ENCODE results near the gene NPAS3.

Gene NPAS3

GRCh38 chr14:33676135-33676566, 737.5 kb downstream of the NPAS3 start:
- TF ChIP-seq TAF1 (IDR thresholded peaks at IDR 0.05; ENCODE audit: borderline replicate concordance, insufficient read depth, low read length) = no peak
- peak; percentile 23 for TF ChIP-seq FOXP2 (optimal IDR thresholded peaks at IDR 0.05; ENCODE audit: borderline replicate concordance, extremely low read depth, extremely low read length, insufficient read depth)

DNA sequence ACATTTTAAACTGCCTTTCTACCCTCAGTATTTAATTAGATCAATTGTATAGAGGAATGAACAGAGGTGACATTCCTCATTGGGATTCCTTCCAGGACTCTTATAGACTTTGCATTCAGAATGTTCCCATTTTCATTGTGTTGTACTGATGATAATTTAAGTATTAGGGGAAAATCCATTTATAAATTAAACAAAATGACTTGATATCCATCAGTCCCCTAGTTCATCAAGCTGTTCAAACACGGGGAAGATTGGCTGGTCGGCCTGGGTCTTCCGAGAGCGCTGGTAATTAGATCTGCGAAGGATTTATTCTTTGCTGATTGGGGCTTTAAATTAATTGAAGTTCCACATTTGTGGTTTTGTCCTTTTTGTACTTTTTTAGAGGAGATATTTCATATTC, 738.2 kb downstream of the NPAS3 start:
- TF ChIP-seq TAF1 (IDR thresholded peaks at IDR 0.05; ENCODE audit: borderline replicate concordance, insufficient read depth, low read length) = no peak
- no peak for TF ChIP-seq FOXP2 (optimal IDR thresholded peaks at IDR 0.05; ENCODE audit: borderline replicate concordance, extremely low read depth, extremely low read length, insufficient read depth)
- TF ChIP-seq SIN3A (IDR thresholded peaks at IDR 0.05; ENCODE audit: borderline replicate concordance, insufficient read depth, low read length) = no peak
- TF ChIP-seq, protein P1, sequence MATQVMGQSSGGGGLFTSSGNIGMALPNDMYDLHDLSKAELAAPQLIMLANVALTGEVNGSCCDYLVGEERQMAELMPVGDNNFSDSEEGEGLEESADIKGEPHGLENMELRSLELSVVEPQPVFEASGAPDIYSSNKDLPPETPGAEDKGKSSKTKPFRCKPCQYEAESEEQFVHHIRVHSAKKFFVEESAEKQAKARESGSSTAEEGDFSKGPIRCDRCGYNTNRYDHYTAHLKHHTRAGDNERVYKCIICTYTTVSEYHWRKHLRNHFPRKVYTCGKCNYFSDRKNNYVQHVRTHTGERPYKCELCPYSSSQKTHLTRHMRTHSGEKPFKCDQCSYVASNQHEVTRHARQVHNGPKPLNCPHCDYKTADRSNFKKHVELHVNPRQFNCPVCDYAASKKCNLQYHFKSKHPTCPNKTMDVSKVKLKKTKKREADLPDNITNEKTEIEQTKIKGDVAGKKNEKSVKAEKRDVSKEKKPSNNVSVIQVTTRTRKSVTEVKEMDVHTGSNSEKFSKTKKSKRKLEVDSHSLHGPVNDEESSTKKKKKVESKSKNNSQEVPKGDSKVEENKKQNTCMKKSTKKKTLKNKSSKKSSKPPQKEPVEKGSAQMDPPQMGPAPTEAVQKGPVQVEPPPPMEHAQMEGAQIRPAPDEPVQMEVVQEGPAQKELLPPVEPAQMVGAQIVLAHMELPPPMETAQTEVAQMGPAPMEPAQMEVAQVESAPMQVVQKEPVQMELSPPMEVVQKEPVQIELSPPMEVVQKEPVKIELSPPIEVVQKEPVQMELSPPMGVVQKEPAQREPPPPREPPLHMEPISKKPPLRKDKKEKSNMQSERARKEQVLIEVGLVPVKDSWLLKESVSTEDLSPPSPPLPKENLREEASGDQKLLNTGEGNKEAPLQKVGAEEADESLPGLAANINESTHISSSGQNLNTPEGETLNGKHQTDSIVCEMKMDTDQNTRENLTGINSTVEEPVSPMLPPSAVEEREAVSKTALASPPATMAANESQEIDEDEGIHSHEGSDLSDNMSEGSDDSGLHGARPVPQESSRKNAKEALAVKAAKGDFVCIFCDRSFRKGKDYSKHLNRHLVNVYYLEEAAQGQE (IDR thresholded peaks at IDR 0.05; ENCODE audit: insufficient read depth in 1 of 2, low read depth in 2 of 2, low read length in 2 of 2) = no peak
- no peak for TF ChIP-seq POLR2AphosphoS5 (IDR thresholded peaks at IDR 0.05; ENCODE audit: low read depth, low read length)

GRCh38 chr14:33678005-33678404, 739.3 kb downstream of the NPAS3 start:
- TF ChIP-seq TAF1 (IDR thresholded peaks at IDR 0.05; ENCODE audit: borderline replicate concordance, insufficient read depth, low read length) = no peak
- no peak for TF ChIP-seq POLR2AphosphoS5 (IDR thresholded peaks at IDR 0.05; ENCODE audit: low read depth, low read length)
- TF ChIP-seq SIN3A (IDR thresholded peaks at IDR 0.05; ENCODE audit: borderline replicate concordance, insufficient read depth, low read length) = no peak
- TF ChIP-seq FOXP2 (optimal IDR thresholded peaks at IDR 0.05; ENCODE audit: borderline replicate concordance, extremely low read depth, extremely low read length, insufficient read depth) = no peak
- TF ChIP-seq, protein P1 (IDR thresholded peaks at IDR 0.05; ENCODE audit: insufficient read depth in 1 of 2, low read depth in 2 of 2, low read length in 2 of 2) = no peak

- TF ChIP-seq, protein P1 (IDR thresholded peaks at IDR 0.05; ENCODE audit: insufficient read depth in 1 of 2, low read depth in 2 of 2, low read length in 2 of 2) = no peak
Measured at GRCh38 chr14:33679025-33679424, 740.3 kb downstream of the NPAS3 start.

DNA sequence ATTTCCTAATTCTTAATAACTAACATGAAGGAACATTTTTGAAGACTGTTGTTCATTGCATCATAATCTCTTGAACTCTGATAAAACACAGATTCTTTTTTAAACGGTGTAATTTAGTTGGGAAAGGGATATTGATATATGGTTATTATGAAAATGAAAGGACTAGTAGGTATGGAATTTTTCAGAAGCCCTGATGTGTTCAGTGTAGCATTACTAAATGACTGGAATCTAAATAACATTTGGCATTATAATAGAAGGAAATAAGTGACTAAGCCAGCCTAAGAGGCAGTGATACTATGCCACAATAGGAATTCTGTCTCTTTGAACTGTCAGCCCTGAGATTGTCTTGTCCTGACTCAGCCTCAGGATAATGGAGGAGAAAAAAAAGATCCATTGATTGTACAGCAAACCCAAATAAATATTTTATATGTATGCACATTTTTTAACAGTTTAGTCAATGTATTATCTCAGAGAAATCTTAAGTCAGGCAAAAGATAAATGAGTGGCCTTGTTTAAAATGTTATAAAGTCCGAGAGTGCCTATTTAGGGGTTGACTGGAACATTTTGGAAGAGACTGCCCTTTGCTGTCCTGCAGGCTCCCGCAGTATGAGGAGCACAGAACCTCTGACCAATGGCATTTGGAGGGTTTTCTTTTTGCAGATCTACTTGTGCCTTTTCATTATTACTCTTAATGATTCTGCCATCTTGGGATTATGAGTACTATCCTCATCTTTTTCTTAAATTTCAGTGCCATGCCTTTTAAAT, 741.0 kb downstream of the NPAS3 start:
- TF ChIP-seq FOXP2 (optimal IDR thresholded peaks at IDR 0.05; ENCODE audit: borderline replicate concordance, extremely low read depth, extremely low read length, insufficient read depth) = no peak

- TF ChIP-seq POLR2AphosphoS5 (IDR thresholded peaks at IDR 0.05; ENCODE audit: low read depth, low read length) = no peak
- TF ChIP-seq SIN3A (IDR thresholded peaks at IDR 0.05; ENCODE audit: borderline replicate concordance, insufficient read depth, low read length) = no peak
- TF ChIP-seq, protein P1 (IDR thresholded peaks at IDR 0.05; ENCODE audit: insufficient read depth in 1 of 2, low read depth in 2 of 2, low read length in 2 of 2) = no peak
- no peak for TF ChIP-seq FOXP2 (optimal IDR thresholded peaks at IDR 0.05; ENCODE audit: borderline replicate concordance, extremely low read depth, extremely low read length, insufficient read depth)
- TF ChIP-seq TAF1 (IDR thresholded peaks at IDR 0.05; ENCODE audit: borderline replicate concordance, insufficient read depth, low read length) = no peak
Measured at GRCh38 chr14:33680873-33681272, 742.2 kb downstream of the NPAS3 start.

All from PFSK-1 (cell line).